Measurements from ENCODE around the gene PSMD9.

- TF ChIP-seq YY1 (IDR thresholded peaks at IDR 0.05; ENCODE audit: insufficient read depth, insufficient read length) (no peak), ZNF274 (IDR thresholded peaks at IDR 0.05; ENCODE audit: low read depth, low read length) (no peak)
Measured at GRCh38 chr12:121893961-121894460, 5.4 kb downstream of the PSMD9 start.

All from NT2/D1 (cell line).